NB4 (cell line): Measurements from ENCODE around the gene COL8A1.
"Not testable (repeated sequence)": the region's sequence is repeated elsewhere in the genome, so short reads cannot be mapped to it uniquely, and the experiment has no call there.

Experiments
- DNase-seq: peaks from one replicate; pipeline ENCODE4 v3.0.0; 2010; ENCODE audit warnings: low read depth
- H3K4me3 ChIP-seq: one replicate; pipeline ENCODE4 v1.5.1; 2011; ENCODE audit warnings: mild to moderate bottlenecking, low read depth, low read length, moderate library complexity
- MYC ChIP-seq: IDR thresholded peaks from 2 replicates; pipeline ENCODE4 v1.6.1; 2011; ENCODE audit warnings: low read depth, low read length
- POLR2A ChIP-seq: IDR thresholded peaks from 2 replicates; pipeline ENCODE4 v1.6.1; 2011; ENCODE audit warnings: mild to moderate bottlenecking; ENCODE audit not compliant: insufficient read length; ENCODE audit errors: extremely low read depth
- TF ChIP-seq, protein P1 (sequence below): IDR thresholded peaks from one replicate; pipeline ENCODE4 v1.5.1; 2012; ENCODE audit warnings: low read depth, low read length
- TF ChIP-seq, protein P2 (sequence below): IDR thresholded peaks from 2 replicates; pipeline ENCODE4 v1.6.1; 2011; ENCODE audit warnings: low read depth, low read length

COL8A1 gene

GRCh38 chr3:99834211-99834957, 196.0 kb downstream of the COL8A1 start:
- no peak for DNase-seq
- TF ChIP-seq, protein P1, sequence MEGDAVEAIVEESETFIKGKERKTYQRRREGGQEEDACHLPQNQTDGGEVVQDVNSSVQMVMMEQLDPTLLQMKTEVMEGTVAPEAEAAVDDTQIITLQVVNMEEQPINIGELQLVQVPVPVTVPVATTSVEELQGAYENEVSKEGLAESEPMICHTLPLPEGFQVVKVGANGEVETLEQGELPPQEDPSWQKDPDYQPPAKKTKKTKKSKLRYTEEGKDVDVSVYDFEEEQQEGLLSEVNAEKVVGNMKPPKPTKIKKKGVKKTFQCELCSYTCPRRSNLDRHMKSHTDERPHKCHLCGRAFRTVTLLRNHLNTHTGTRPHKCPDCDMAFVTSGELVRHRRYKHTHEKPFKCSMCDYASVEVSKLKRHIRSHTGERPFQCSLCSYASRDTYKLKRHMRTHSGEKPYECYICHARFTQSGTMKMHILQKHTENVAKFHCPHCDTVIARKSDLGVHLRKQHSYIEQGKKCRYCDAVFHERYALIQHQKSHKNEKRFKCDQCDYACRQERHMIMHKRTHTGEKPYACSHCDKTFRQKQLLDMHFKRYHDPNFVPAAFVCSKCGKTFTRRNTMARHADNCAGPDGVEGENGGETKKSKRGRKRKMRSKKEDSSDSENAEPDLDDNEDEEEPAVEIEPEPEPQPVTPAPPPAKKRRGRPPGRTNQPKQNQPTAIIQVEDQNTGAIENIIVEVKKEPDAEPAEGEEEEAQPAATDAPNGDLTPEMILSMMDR, result no peak
- TF ChIP-seq POLR2A (no peak), MYC (no peak)
- TF ChIP-seq, protein P2, sequence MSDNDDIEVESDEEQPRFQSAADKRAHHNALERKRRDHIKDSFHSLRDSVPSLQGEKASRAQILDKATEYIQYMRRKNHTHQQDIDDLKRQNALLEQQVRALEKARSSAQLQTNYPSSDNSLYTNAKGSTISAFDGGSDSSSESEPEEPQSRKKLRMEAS, result no peak
- no peak overlapping the region for H3K4me3 ChIP-seq

GRCh38 chr3:99836681-99837080, 198.3 kb downstream of the COL8A1 start:
- no peak for DNase-seq
- TF ChIP-seq MYC (no peak), POLR2A (no peak)
- TF ChIP-seq, protein P2, result no peak
- TF ChIP-seq, protein P1, result no peak
- no peak overlapping the region for H3K4me3 ChIP-seq

GRCh38 chr3:99837715-99838114, 199.3 kb downstream of the COL8A1 start:
- no peak for DNase-seq
- H3K4me3 ChIP-seq, result no peak overlapping the region
- TF ChIP-seq, protein P2, result no peak
- TF ChIP-seq MYC (no peak), POLR2A (no peak)
- TF ChIP-seq, protein P1, result no peak

DNA sequence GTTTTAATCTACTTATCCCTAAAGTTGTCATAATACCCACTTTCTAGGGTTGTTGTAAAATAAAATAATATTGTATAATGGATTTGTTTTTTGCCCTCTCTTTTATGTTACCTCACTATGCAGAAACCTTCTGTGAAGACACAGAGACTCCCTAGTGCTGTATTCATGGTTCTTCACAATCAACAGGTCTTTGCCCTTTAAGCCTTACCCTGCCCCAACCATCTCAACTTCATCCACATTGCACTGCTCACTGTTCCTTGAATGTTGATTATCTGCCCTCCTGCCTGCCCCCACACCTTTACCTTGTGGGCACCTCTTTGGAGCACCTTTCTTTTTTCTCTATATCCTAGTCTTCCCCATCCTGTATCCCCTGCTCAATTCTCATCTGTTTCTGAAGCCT, 200.4 kb downstream of the COL8A1 start:
- no peak for TF ChIP-seq MYC
- no peak for TF ChIP-seq POLR2A
- TF ChIP-seq, protein P2, result no peak
- TF ChIP-seq, protein P1, result no peak
- no peak overlapping the region for H3K4me3 ChIP-seq
- no peak for DNase-seq

GRCh38 chr3:99839613-99840012, 201.2 kb downstream of the COL8A1 start:
- DNase-seq, result no peak
- TF ChIP-seq, protein P2, result no peak
- TF ChIP-seq, protein P1, result no peak
- TF ChIP-seq POLR2A, result no peak
- no peak for TF ChIP-seq MYC
- H3K4me3 ChIP-seq, result no peak overlapping the region

DNA sequence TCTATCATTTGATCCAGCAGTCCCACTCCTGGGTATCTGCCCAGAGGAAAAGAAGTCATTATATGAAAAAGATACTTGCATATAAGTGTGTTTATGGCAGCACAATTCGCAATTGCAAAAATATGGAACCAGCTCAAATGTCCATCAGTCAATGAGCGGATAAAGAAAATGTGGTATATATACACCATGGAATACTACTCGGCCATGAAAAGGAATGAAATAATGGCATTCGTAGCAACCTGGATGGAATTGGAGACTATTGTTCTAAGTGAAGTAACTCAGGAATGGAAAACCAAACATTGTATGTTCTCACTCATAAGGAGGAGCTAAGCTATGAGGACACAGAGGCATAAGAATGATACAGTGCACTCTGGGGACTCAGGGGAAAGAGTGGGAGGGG, 203.6 kb downstream of the COL8A1 start:
- not testable (repeated sequence) for H3K4me3 ChIP-seq, DNase-seq
